ENCODE measurements around the gene PHF13. TPM values are rescaled to one million over a fixed set of nuclear protein-coding genes. Genes with fewer than 3 reads are reported as not detected.

Gene PHF13
- total RNA-seq, 2 donors from 2014 or later, result 36.9 to 47.8 TPM

DNA sequence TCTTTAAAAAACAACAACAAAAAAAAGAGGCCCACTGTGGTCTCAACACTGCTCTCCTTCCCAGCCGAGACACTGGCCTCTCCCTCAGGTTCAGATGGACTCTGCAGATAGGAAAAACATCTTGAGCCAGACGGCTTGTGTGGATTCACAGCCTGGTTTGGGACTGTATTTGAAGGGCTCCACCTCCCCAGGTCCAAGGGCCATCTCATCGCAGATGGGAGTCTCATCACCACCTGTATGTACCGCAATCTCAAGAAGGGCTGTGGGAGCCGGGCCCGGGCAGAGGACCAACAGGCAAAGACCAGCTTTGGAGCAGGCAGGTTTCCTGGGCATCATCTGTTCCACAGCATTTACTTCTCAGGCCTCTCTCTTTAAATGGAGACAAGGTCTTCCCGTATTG lies 23.5 kb upstream of the PHF13 start:
- H3K36me3 Mint-ChIP-seq (ENCODE audit: low read depth), result peaks cover 30% of the 10 kb centered on the region
- TF ChIP-seq, protein P1, sequence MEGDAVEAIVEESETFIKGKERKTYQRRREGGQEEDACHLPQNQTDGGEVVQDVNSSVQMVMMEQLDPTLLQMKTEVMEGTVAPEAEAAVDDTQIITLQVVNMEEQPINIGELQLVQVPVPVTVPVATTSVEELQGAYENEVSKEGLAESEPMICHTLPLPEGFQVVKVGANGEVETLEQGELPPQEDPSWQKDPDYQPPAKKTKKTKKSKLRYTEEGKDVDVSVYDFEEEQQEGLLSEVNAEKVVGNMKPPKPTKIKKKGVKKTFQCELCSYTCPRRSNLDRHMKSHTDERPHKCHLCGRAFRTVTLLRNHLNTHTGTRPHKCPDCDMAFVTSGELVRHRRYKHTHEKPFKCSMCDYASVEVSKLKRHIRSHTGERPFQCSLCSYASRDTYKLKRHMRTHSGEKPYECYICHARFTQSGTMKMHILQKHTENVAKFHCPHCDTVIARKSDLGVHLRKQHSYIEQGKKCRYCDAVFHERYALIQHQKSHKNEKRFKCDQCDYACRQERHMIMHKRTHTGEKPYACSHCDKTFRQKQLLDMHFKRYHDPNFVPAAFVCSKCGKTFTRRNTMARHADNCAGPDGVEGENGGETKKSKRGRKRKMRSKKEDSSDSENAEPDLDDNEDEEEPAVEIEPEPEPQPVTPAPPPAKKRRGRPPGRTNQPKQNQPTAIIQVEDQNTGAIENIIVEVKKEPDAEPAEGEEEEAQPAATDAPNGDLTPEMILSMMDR (conservative IDR thresholded peaks at IDR 0.05), result no peak
- peak overlapping the region; percentile 15 for H3K9ac ChIP-seq (ENCODE audit: extremely low read depth, low read length, poor library complexity, severe bottlenecking)
- no peak for DNase-seq
- no peaks in the 10 kb centered on the region for H3K27me3 ChIP-seq (ENCODE audit: control insufficient read depth, insufficient read depth, low read length, poor library complexity, severe bottlenecking)
- no peaks in the 10 kb centered on the region for H3K9me3 Mint-ChIP-seq
- H3K36me3 ChIP-seq (ENCODE audit: control insufficient read depth, insufficient read depth, low read length), result peaks cover 52% of the 10 kb centered on the region
- H3K4me3 ChIP-seq (ENCODE audit: low read length), result no peak overlapping the region
- no peaks in the 10 kb centered on the region for H3K27me3 Mint-ChIP-seq (ENCODE audit: insufficient read depth)
- H3K27ac ChIP-seq (ENCODE audit: low read depth, low read length), result no peak overlapping the region
- H3K4me1 ChIP-seq (ENCODE audit: control insufficient read depth, insufficient read depth, low read length), result no peaks in the 10 kb centered on the region
- no peak overlapping the region for H3K4me3 Mint-ChIP-seq
- no peaks in the 10 kb centered on the region for H3K9me3 ChIP-seq (ENCODE audit: control insufficient read depth, low read length)
- WGBS, 2 experiments (ENCODE audit: insufficient coverage in 1 of 2, insufficient read length in 1 of 2), result 95% methylated on average over 7 of the region's 7 CpGs
- no peak overlapping the region for H3K27ac Mint-ChIP-seq
- no peaks in the 10 kb centered on the region for H3K4me1 Mint-ChIP-seq

DNA sequence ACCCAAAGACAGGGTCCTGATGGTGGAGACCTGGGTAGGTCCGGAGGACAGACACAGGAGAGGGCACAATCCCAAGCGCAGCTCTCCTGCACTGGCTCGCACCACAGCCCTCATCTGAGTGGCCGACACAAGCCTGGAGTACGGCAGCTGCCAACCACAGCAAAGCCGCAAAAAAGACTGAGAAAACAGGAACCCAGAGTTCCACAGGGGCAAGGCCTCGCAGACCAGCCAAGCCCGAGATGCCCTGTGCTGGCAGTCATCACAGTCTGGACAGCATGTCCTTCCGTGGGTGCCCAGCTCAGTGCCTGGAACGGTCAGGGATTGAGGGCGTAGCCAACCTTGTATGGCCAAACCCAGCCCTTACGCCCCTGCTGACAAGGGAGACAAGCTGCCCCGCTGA lies 22.3 kb upstream of the PHF13 start:
- 94 to 96% methylated on average over 10 to 13 of the region's 13 CpGs for WGBS, 2 experiments (ENCODE audit: insufficient coverage in 1 of 2, insufficient read length in 1 of 2)
- Histone ChIP-seq H3K9me3 (ENCODE audit: control insufficient read depth, low read length) (no peaks in the 10 kb centered on the region), H3K27ac (ENCODE audit: low read depth, low read length) (no peak overlapping the region), H3K36me3 (ENCODE audit: control insufficient read depth, insufficient read depth, low read length) (peaks cover 62% of the 10 kb centered on the region), H3K4me3 (ENCODE audit: low read length) (no peak overlapping the region), H3K27me3 (ENCODE audit: control insufficient read depth, insufficient read depth, low read length, poor library complexity, severe bottlenecking) (no peaks in the 10 kb centered on the region), H3K9ac (ENCODE audit: extremely low read depth, low read length, poor library complexity, severe bottlenecking) (no peak overlapping the region), H3K4me1 (ENCODE audit: control insufficient read depth, insufficient read depth, low read length) (no peaks in the 10 kb centered on the region)
- Mint-ChIP-seq H3K36me3 (ENCODE audit: low read depth) (peaks cover 39% of the 10 kb centered on the region), H3K4me1 (no peaks in the 10 kb centered on the region), H3K9me3 (no peaks in the 10 kb centered on the region), H3K27me3 (ENCODE audit: insufficient read depth) (no peaks in the 10 kb centered on the region), H3K4me3 (no peak overlapping the region), H3K27ac (no peak overlapping the region)
- TF ChIP-seq, protein P1 (conservative IDR thresholded peaks at IDR 0.05), result no peak
- no peak for DNase-seq

- no peak for DNase-seq
- Histone ChIP-seq H3K27ac (ENCODE audit: low read depth, low read length) (no peak overlapping the region), H3K9ac (ENCODE audit: extremely low read depth, low read length, poor library complexity, severe bottlenecking) (no peak overlapping the region), H3K9me3 (ENCODE audit: control insufficient read depth, low read length) (no peaks in the 10 kb centered on the region), H3K27me3 (ENCODE audit: control insufficient read depth, insufficient read depth, low read length, poor library complexity, severe bottlenecking) (no peaks in the 10 kb centered on the region), H3K36me3 (ENCODE audit: control insufficient read depth, insufficient read depth, low read length) (peaks cover 63% of the 10 kb centered on the region), H3K4me1 (ENCODE audit: control insufficient read depth, insufficient read depth, low read length) (no peaks in the 10 kb centered on the region), H3K4me3 (ENCODE audit: low read length) (no peak overlapping the region)
- Mint-ChIP-seq H3K27me3 (ENCODE audit: insufficient read depth) (no peaks in the 10 kb centered on the region), H3K9me3 (no peaks in the 10 kb centered on the region), H3K4me3 (no peak overlapping the region), H3K36me3 (ENCODE audit: low read depth) (peaks cover 43% of the 10 kb centered on the region), H3K4me1 (no peaks in the 10 kb centered on the region), H3K27ac (no peak overlapping the region)
- 81 to 85% methylated on average over 6 of the region's 6 CpGs for WGBS, 2 experiments (ENCODE audit: insufficient coverage in 1 of 2, insufficient read length in 1 of 2)
- TF ChIP-seq, protein P1 (conservative IDR thresholded peaks at IDR 0.05), result no peak
Observed at GRCh38 chr1:6591644-6592043, 21.9 kb upstream of the PHF13 start.
